HEK293 (cell line): ENCODE measurements around the gene GMDS.

Experiments
- PRDM10 ChIP-seq: fragments of 450-650 bp; formaldehyde crosslinking; IDR thresholded peaks from 2 replicates; pipeline ENCODE4 v1.5.1; 2016; ENCODE audit warnings: missing biosample characterization, missing genetic modification characterization
- TCF7L2 ChIP-seq: IDR thresholded peaks from 2 replicates; pipeline ENCODE4 v1.6.1; 2011; ENCODE audit warnings: low read depth, mild to moderate bottlenecking, inconsistent platforms, low read length, moderate library complexity, borderline replicate concordance
- ZNF148 ChIP-seq: fragments of 450-650 bp; formaldehyde crosslinking; IDR thresholded peaks from 2 replicates; pipeline ENCODE4 v1.5.0; 2017; ENCODE audit warnings: missing biosample characterization, missing genetic modification characterization, borderline replicate concordance
- ZNF449 ChIP-seq: fragments of 450-650 bp; formaldehyde crosslinking; IDR thresholded peaks from 2 replicates; pipeline ENCODE4 v1.5.1; 2017; ENCODE audit warnings: missing biosample characterization, mild to moderate bottlenecking, missing genetic modification characterization, moderate library complexity
- ZNF530 ChIP-seq: fragments of 450-650 bp; formaldehyde crosslinking; IDR thresholded peaks from 2 replicates; pipeline ENCODE4 v1.5.1; 2016; ENCODE audit warnings: low read depth, missing biosample characterization, missing genetic modification characterization
- ZNF654 ChIP-seq: fragments of 450-650 bp; formaldehyde crosslinking; IDR thresholded peaks from 2 replicates; pipeline ENCODE4 v1.5.1; 2016; ENCODE audit warnings: low read depth, missing biosample characterization, missing genetic modification characterization

GRCh38 chr6:1840491-1841121, 404.8 kb downstream of the GMDS start:
- TF ChIP-seq TCF7L2 = no peak
- TF ChIP-seq ZNF654 (tag by site-specific recombination) = no peak
- no peak for TF ChIP-seq ZNF530
- TF ChIP-seq PRDM10 (tag by site-specific recombination) = no peak
- TF ChIP-seq ZNF449 (tag by site-specific recombination) = no peak
- TF ChIP-seq ZNF148 = no peak
